OCI-LY7 (cell line): Measurements from ENCODE around the gene CDH7. TPM values are rescaled to one million over a fixed set of nuclear protein-coding genes. Genes with fewer than 3 reads are reported as not detected.

Experiments used
- BruUV-seq: library from RNA; stranded (reverse); fragments of 400-500 nt; replicated peaks from 2 replicates; lab custom pipeline; 2021; lab: Mats Ljungman, UMichigan
- CTCF ChIA-PET: fragments of 300-600 bp; sonication (Branson Sonifier 250); formaldehyde crosslinking; loops from one replicate; lab custom pipeline; 2022; ENCODE audit warnings: antibody characterized with exemption; ENCODE audit not compliant: unreplicated experiment; lab: Charles Lee
- POLR2A ChIA-PET: fragments of 300-600 bp; sonication (Branson Sonifier 250); formaldehyde crosslinking; loops from one replicate; lab custom pipeline; 2022; ENCODE audit warnings: antibody characterized with exemption; lab: Charles Lee
- DNase-seq: peaks from one replicate; pipeline ENCODE4 v3.0.0-alpha.2; 2015; ENCODE audit warnings: low spot score
- H2AFZ ChIP-seq: fragments of 200-600 bp; sonication (generic), shearing (Covaris generic); 2 replicates; pipeline ENCODE4 v1.6.1; 2014; ENCODE audit warnings: mild to moderate bottlenecking, antibody characterized with exemption, low read length, moderate library complexity
- H3K27ac ChIP-seq: fragments of 200-600 bp; sonication (generic); 2 replicates; pipeline ENCODE4 v1.5.1; 2014; ENCODE audit warnings: mixed run types, low read depth, mild to moderate bottlenecking, moderate library complexity, low read length, inconsistent platforms; ENCODE audit not compliant: poor library complexity, severe bottlenecking
- H3K36me3 ChIP-seq: fragments of 200-600 bp; sonication (generic); 2 replicates; pipeline ENCODE4 v1.6.1; 2014; ENCODE audit warnings: mild to moderate bottlenecking, antibody characterized with exemption, low read length, moderate library complexity, mixed read lengths; ENCODE audit not compliant: insufficient read depth
- H3K4me1 ChIP-seq: fragments of 200-600 bp; sonication (generic); 2 replicates; pipeline ENCODE4 v1.5.1; 2014; ENCODE audit warnings: mild to moderate bottlenecking, low read length; ENCODE audit not compliant: insufficient read depth, poor library complexity, severe bottlenecking
- H3K4me2 ChIP-seq: fragments of 200-600 bp; sonication (generic); 2 replicates; pipeline ENCODE4 v1.6.1; 2014; ENCODE audit warnings: mild to moderate bottlenecking, low read length
- H3K4me3 ChIP-seq: fragments of 200-600 bp; sonication (generic); 2 replicates; pipeline ENCODE4 v1.5.1; 2014; ENCODE audit warnings: mild to moderate bottlenecking, low read depth, low read length; ENCODE audit not compliant: poor library complexity, severe bottlenecking
- H3K79me2 ChIP-seq: fragments of 200-600 bp; sonication (generic); 2 replicates; pipeline ENCODE4 v1.6.1; 2016; ENCODE audit warnings: low read depth, mild to moderate bottlenecking, low read length, moderate library complexity, mixed read lengths; ENCODE audit not compliant: insufficient read depth
- H3K9me2 ChIP-seq: fragments of 200-600 bp; sonication (generic); 2 replicates; pipeline ENCODE4 v1.6.1; 2016; ENCODE audit warnings: mild to moderate bottlenecking, low read length, mixed read lengths; ENCODE audit not compliant: insufficient read depth
- H3K9me3 ChIP-seq: fragments of 200-600 bp; sonication (generic); 2 replicates; pipeline ENCODE4 v1.6.1; 2014; ENCODE audit warnings: mild to moderate bottlenecking, mixed run types, low read length, mixed read lengths
- H4K20me1 ChIP-seq: fragments of 200-600 bp; sonication (generic); 2 replicates; pipeline ENCODE4 v1.6.1; 2014; ENCODE audit warnings: mild to moderate bottlenecking, antibody characterized with exemption, low read length, moderate library complexity, mixed read lengths; ENCODE audit not compliant: insufficient read depth
- CTCF ChIP-seq: fragments of 200-600 bp; sonication (generic); conservative IDR thresholded peaks from 2 replicates; pipeline ENCODE4 v1.5.1; 2014; ENCODE audit warnings: mild to moderate bottlenecking, antibody characterized with exemption, low read length, moderate library complexity, mixed read lengths
- EZH2phosphoT487 ChIP-seq: fragments of 200-600 bp; sonication (generic); IDR thresholded peaks from 2 replicates; pipeline ENCODE4 v1.6.1; 2018; ENCODE audit warnings: low read depth, borderline replicate concordance, mild to moderate bottlenecking, mixed run types, antibody characterized with exemption, low read length, moderate library complexity, mixed read lengths
- intact Hi-C: fragments of 100-400 bp; cut with micrococcal nuclease; formaldehyde crosslinking; loops from one replicate; pipeline ENCODE4 v1.10.0; 2022; ENCODE audit not compliant: unreplicated experiment
- total RNA-seq, 2 experiments: library from RNA; depleted of rRNA in 1 of 2; stranded (reverse); fragments of >200 nt in 1 of 2; shearing (Covaris generic) in 1 of 2; gene quantifications; 2 replicates each; pipeline ENCODE4 v1.2.3, GENCODE V29; 2014 to 2022

Gene CDH7
- total RNA-seq, 2 experiments from 2014 or later = not detected

DNA sequence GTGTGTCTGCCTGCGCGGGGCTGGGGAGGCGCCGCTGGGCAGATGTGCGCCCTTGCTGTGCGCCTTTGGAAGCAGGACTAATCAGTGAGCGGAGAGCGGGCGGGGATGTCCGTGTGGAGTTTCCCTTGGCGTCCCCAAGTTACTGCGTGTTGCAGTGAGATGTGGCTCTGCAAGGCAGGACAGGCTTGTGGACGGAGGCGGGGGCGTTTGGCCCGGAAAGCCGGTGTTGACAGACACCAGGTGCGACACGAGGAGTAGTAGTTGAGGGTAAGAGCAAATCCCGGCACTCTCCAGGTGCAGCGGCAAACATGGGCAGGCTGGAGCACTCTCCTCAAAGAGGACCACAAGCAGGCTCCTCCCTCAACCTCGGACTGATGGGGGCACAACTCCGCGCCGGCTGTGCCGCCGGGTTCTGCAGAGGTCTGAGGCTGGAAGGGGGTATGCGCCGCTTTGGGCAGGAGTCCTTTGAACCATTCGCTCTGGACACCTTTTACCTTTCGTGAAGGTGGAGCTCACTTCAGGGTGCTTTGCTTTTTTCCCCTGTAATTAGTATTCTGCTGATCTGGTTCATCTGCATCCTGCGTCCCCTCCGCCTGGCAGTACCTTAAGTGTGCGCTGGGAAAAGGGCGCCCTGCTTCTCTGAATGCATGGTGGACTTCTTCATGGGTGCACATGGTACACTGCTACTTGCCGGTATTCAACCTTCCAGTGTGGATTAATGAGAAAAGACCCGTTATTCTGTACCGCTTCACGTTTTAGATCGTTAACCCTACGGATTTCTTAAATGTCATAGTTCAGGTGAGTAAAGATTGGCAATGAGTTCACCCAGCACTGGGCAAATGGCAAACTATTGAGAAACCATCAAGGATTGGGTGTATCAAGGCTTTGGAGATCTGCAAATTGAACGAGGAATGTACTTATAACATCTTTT is 608 bp downstream of the CDH7 start:
- Histone ChIP-seq H3K36me3 (no peaks in the 10 kb centered on the region), H3K9me3 (no peaks in the 10 kb centered on the region), H3K27ac (no peak overlapping the region), H3K4me2 (no peak overlapping the region), H3K79me2 (no peaks in the 10 kb centered on the region), H3K4me3 (no peak overlapping the region), H4K20me1 (no peaks in the 10 kb centered on the region), H2AFZ (no peak overlapping the region), H3K4me1 (no peaks in the 10 kb centered on the region), H3K9me2 (no peaks in the 10 kb centered on the region)
- ChIA-PET CTCF (no interaction called here), POLR2A (no interaction called here)
- BruUV-seq = no TSS peak
- intact Hi-C loops = no loop called here
- no peak for TF ChIP-seq CTCF
- TF ChIP-seq EZH2phosphoT487 = no peak
- DNase-seq = no peak

DNA sequence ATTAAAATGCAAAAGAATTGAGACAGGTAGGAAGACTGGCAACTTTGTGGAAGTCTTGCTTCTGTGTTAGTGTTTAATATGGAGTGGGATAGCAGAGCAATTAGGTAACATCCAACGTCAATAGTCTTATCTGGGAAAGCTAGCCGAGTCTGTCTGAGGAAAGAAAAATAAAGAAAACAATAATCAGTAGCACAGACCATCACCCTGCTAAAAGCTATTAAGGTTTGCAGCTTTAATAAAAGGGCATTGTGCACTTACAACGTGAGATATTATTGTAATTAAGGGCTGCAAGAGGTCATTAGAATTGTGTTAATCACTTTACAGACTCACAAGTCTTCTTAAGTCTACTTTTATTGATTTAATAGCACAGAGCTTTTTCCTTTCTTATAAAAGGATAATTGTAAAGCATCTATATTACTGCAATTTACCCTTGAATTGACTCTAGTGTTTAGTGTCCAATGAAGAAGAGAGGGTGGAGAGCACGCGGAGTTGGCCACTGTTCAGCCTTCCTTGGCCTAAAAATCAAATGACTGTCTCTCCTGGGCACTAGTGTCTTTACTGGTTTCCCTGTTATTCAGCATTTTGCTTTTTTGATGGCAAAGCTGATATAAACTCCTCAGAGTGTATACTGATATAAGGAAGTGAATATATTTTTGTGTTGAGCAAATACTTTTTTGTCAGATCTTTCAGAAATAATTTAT is 2.0 kb downstream of the CDH7 start:
- Histone ChIP-seq H2AFZ (no peak overlapping the region), H3K9me3 (no peaks in the 10 kb centered on the region), H3K4me2 (no peak overlapping the region), H3K4me1 (no peaks in the 10 kb centered on the region), H4K20me1 (no peaks in the 10 kb centered on the region), H3K4me3 (no peak overlapping the region), H3K27ac (no peak overlapping the region), H3K36me3 (no peaks in the 10 kb centered on the region), H3K9me2 (no peaks in the 10 kb centered on the region), H3K79me2 (no peaks in the 10 kb centered on the region)
- BruUV-seq = no TSS peak
- intact Hi-C loops = no loop called here
- DNase-seq = no peak
- ChIA-PET POLR2A (no interaction called here), CTCF (no interaction called here)
- TF ChIP-seq CTCF = no peak
- TF ChIP-seq EZH2phosphoT487 = no peak

- Histone ChIP-seq H3K4me2 (no peak overlapping the region), H3K4me1 (no peaks in the 10 kb centered on the region), H3K9me2 (no peaks in the 10 kb centered on the region), H3K27ac (no peak overlapping the region), H4K20me1 (no peaks in the 10 kb centered on the region), H3K79me2 (no peaks in the 10 kb centered on the region), H3K4me3 (no peak overlapping the region), H3K9me3 (no peaks in the 10 kb centered on the region), H3K36me3 (no peaks in the 10 kb centered on the region), H2AFZ (no peak overlapping the region)
- CTCF ChIA-PET = no interaction called here
- intact Hi-C loops = no loop called here
- peak; percentile 2 for DNase-seq
- BruUV-seq = no TSS peak
- TF ChIP-seq CTCF (0 out of 2 replicates have a peak, but pooled peaks have one; percentile 29), EZH2phosphoT487 (no peak)
- POLR2A ChIA-PET = no interaction called here
These were observed 2.7 kb downstream of the CDH7 start for GRCh38 chr18:65753520-65753919.
